A172 (cell line): ENCODE data around the gene PPIE. TPM values are rescaled to one million over a fixed set of nuclear protein-coding genes. Genes with fewer than 3 reads are reported as not detected.
"Not testable (repeated sequence)": the region's sequence is repeated elsewhere in the genome, so short reads cannot be mapped to it uniquely, and the experiment has no call there.

Experiments used
- DNase-seq: peaks from one replicate; pipeline ENCODE4 v3.0.0-alpha.2; 2015; ENCODE audit warnings: low spot score
- total RNA-seq: library from RNA; depleted of rRNA; stranded (reverse); fragments of >200 nt; shearing (Covaris generic); gene quantifications from 2 replicates; pipeline ENCODE4 v1.2.3, GENCODE V29; 2014

Gene PPIE
- total RNA-seq, 1 experiment from 2014 or later, result 38.6 TPM

- DNase-seq, result not testable (repeated sequence)
Observed at GRCh38 chr1:39777896-39778295, 39.2 kb downstream of the PPIE start.

GRCh38 chr1:39778463-39779099 lies 39.9 kb downstream of the PPIE start:
- not testable (repeated sequence) for DNase-seq

GRCh38 chr1:39779137-39779536 lies 40.5 kb downstream of the PPIE start:
- DNase-seq, result no peak

GRCh38 chr1:39779821-39780220 lies 41.1 kb downstream of the PPIE start:
- DNase-seq, result no peak

- DNase-seq, result no peak
Observed at GRCh38 chr1:39781349-39781715, 42.6 kb downstream of the PPIE start.

GRCh38 chr1:39782103-39782502 lies 43.4 kb downstream of the PPIE start:
- DNase-seq, result no peak

GRCh38 chr1:39782685-39783084 lies 44.0 kb downstream of the PPIE start:
- DNase-seq, result not testable (repeated sequence)

GRCh38 chr1:39786303-39787107 lies 47.8 kb downstream of the PPIE start:
- not testable (repeated sequence) for DNase-seq

GRCh38 chr1:39787108-39787375 lies 48.4 kb downstream of the PPIE start:
- DNase-seq, result not testable (repeated sequence)

GRCh38 chr1:39787468-39787867 lies 48.8 kb downstream of the PPIE start:
- DNase-seq, result no peak

- not testable (repeated sequence) for DNase-seq
Observed at GRCh38 chr1:39787964-39788363, 49.3 kb downstream of the PPIE start.

GRCh38 chr1:39788426-39788757 lies 49.7 kb downstream of the PPIE start:
- DNase-seq, result no peak

GRCh38 chr1:39788758-39789570 lies 50.3 kb downstream of the PPIE start, which contains the start of gene BMP8B:
Gene BMP8B, minus strand, starts transcription at chr1:39788865. Its CDS starts 380 bp downstream, at chr1:39788485.
- DNase-seq, result no peak

GRCh38 chr1:39789571-39790110 lies 51.0 kb downstream of the PPIE start:
- no peak for DNase-seq

GRCh38 chr1:39791838-39792237 lies 53.2 kb downstream of the PPIE start:
- DNase-seq, result no peak

- DNase-seq, result no peak
Observed at GRCh38 chr1:39795651-39796050, 57.0 kb downstream of the PPIE start.

- peak; percentile 76 for DNase-seq
Observed at GRCh38 chr1:39798859-39799769, 60.4 kb downstream of the PPIE start.

- DNase-seq, result peak; percentile 76
Observed at GRCh38 chr1:39799770-39800470, 61.2 kb downstream of the PPIE start.

- DNase-seq, result no peak
Observed at GRCh38 chr1:39800471-39800835, 61.8 kb downstream of the PPIE start.

GRCh38 chr1:39802496-39803260 lies 64.0 kb downstream of the PPIE start:
- DNase-seq, result no peak
